SKM-1 (cell line): ENCODE measurements around the gene ANXA2R.
"Not testable (repeated sequence)": the region's sequence is repeated elsewhere in the genome, so short reads cannot be mapped to it uniquely, and the experiment has no call there.

ENCODE experiments used
- DNase-seq: peaks from one replicate; lab custom pipeline; 2025; ENCODE audit not compliant: unreplicated experiment; lab: John Stamatoyannopoulos, UW

The ANXA2R gene

GRCh38 chr5:43061352-43062075, 21.4 kb upstream of the ANXA2R start:
- no peak for DNase-seq

- DNase-seq, result not testable (repeated sequence)
Observed at GRCh38 chr5:43060020-43060419, 19.9 kb upstream of the ANXA2R start.

GRCh38 chr5:43055098-43055497, 15.0 kb upstream of the ANXA2R start:
- DNase-seq, result not testable (repeated sequence)

GRCh38 chr5:43051684-43052083, 11.6 kb upstream of the ANXA2R start:
- no peak for DNase-seq

GRCh38 chr5:43050384-43050783, 10.3 kb upstream of the ANXA2R start:
- no peak for DNase-seq

- no peak for DNase-seq
Observed at GRCh38 chr5:43049236-43049635, 9.1 kb upstream of the ANXA2R start.

GRCh38 chr5:43046474-43046873, 6.4 kb upstream of the ANXA2R start:
- no peak for DNase-seq

- DNase-seq, result no peak
Observed at GRCh38 chr5:43045236-43045635, 5.1 kb upstream of the ANXA2R start.

GRCh38 chr5:43044181-43044914, 4.2 kb upstream of the ANXA2R start:
- DNase-seq, result no peak

- DNase-seq, result no peak
Observed at GRCh38 chr5:43043400-43043756, 3.3 kb upstream of the ANXA2R start.

GRCh38 chr5:43042626-43043399, 2.7 kb upstream of the ANXA2R start:
- DNase-seq, result peak; percentile 79

- DNase-seq, result peak; percentile 90
Observed at GRCh38 chr5:43042176-43042625, 2.1 kb upstream of the ANXA2R start.

- DNase-seq, result peak; percentile 38
Observed at GRCh38 chr5:43041669-43042175, 1.6 kb upstream of the ANXA2R start.

GRCh38 chr5:43041110-43041668, 1.1 kb upstream of the ANXA2R start:
- no peak for DNase-seq

- DNase-seq, result no peak
Observed at GRCh38 chr5:43039471-43040286, 440 bp downstream of the ANXA2R start.

GRCh38 chr5:43039152-43039470, 1.0 kb downstream of the ANXA2R start:
- DNase-seq, result no peak

- no peak for DNase-seq
Observed at GRCh38 chr5:43038496-43038989, 1.6 kb downstream of the ANXA2R start.

GRCh38 chr5:43037636-43038495, 2.3 kb downstream of the ANXA2R start:
- no peak for DNase-seq

GRCh38 chr5:43036856-43037635, 3.1 kb downstream of the ANXA2R start:
- DNase-seq, result no peak
